ENCODE data around the gene SAMD14. TPM values are rescaled to one million over a fixed set of nuclear protein-coding genes. Genes with fewer than 3 reads are reported as not detected.

The SAMD14 gene
- total and polyA plus RNA-seq, 3 donors from 2014 or later, result 3.2 to 5.2 (median 3.3) TPM

DNA sequence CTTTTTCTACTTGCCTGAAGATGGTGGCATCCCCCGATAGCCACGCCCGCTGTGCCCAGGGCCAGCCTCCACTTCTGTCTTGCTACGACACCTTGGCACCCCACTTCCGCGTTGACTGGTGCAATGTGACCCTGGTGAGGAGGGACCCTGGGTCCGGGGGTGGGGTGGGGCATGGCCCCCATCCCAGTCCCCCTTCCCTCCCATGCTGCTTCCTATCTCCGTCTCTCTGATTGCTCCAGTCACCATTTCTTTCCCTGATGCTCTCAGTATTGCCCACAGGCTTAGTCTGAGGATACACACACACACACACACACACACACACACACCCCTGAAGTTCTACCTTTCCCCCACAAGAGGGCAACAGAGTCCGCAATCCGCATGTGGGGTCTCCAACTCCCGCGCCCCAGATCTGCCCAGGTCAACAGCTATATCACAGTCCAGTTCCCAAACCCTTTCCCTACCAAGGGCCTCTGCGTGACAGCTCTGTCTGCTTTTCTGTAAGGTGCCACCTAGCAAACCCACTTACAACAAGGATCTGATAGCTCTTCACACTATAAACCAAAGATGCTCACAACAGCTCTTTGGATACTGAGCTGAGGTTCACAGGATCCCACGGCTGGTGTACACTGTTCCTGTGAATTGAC, 39.3 kb upstream of the SAMD14 start:
- Histone ChIP-seq H3K36me3 (ENCODE audit: low read depth, missing control alignments) (no peaks in the 10 kb centered on the region), H3K9me3 (no peaks in the 10 kb centered on the region), H3K27ac (no peak overlapping the region), H3K4me3 (no peak overlapping the region), H3K27me3 (no peaks in the 10 kb centered on the region), H3K4me1 (peaks cover 17% of the 10 kb centered on the region)
- WGBS, 2 donors, result 48 to 61% methylated on average over 14 of the region's 14 CpGs
- TF ChIP-seq, protein P1, sequence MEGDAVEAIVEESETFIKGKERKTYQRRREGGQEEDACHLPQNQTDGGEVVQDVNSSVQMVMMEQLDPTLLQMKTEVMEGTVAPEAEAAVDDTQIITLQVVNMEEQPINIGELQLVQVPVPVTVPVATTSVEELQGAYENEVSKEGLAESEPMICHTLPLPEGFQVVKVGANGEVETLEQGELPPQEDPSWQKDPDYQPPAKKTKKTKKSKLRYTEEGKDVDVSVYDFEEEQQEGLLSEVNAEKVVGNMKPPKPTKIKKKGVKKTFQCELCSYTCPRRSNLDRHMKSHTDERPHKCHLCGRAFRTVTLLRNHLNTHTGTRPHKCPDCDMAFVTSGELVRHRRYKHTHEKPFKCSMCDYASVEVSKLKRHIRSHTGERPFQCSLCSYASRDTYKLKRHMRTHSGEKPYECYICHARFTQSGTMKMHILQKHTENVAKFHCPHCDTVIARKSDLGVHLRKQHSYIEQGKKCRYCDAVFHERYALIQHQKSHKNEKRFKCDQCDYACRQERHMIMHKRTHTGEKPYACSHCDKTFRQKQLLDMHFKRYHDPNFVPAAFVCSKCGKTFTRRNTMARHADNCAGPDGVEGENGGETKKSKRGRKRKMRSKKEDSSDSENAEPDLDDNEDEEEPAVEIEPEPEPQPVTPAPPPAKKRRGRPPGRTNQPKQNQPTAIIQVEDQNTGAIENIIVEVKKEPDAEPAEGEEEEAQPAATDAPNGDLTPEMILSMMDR (IDR thresholded peaks at IDR 0.05), result peak; percentile 75 to 83 (median 76)
- TF ChIP-seq POLR2A (IDR thresholded peaks at IDR 0.05), result no peak
- intact Hi-C loops (cut with DNase I; ENCODE audit: low total_unique reads), result no loop called here
- peak; percentile 54 for DNase-seq

DNA sequence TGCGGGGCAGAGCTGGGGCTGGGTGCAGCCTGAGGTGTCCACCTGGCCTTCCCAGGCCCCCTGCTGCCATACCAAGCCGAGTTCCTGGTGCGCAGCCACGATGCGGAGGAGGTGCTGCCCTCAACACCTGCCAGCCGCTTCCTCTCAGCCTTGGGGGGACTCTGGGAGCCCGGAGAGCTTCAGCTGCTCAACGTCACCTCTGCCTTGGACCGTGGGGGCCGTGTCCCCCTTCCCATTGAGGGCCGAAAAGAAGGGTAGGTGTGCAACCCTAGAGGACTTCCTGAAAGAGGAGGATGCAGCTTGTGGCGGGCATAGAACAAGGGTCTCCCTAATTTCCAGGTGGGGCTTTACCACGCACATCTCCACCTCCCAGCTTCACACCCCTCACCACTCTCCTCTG, 38.4 kb upstream of the SAMD14 start:
- no peaks in the 10 kb centered on the region for H3K9me3 ChIP-seq

DNA sequence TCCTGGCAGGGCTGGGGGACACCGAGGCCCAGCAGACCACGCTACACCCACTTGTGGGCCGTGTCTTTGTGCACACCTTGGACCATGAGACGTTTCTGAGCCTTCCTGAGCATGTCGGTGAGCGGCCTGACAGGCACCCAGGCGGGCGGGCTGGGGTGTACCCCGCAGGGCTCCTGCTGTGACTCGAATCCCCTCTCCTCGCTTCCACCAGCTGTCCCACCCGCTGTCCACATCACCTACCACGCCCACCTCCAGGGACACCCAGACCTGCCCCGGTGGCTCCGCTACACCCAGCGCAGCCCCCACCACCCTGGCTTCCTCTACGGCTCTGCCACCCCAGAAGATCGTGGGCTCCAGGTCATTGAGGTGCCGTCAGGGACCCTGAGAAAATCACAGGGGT, 37.4 kb upstream of the SAMD14 start:
- no peak overlapping the region for H3K4me3 ChIP-seq
- TF ChIP-seq POLR2A (IDR thresholded peaks at IDR 0.05), result no peak
- TF ChIP-seq, protein P1 (IDR thresholded peaks at IDR 0.05), result no peak
- peaks cover 5% of the 10 kb centered on the region for H3K4me1 ChIP-seq
- H3K27me3 ChIP-seq, result no peaks in the 10 kb centered on the region
- 70 to 88% methylated on average over 3 to 19 of the region's 19 CpGs for WGBS, 2 donors
- intact Hi-C loops (cut with DNase I; ENCODE audit: low total_unique reads), result no loop called here
- no peak overlapping the region for H3K27ac ChIP-seq
- no peaks in the 10 kb centered on the region for H3K36me3 ChIP-seq (ENCODE audit: low read depth, missing control alignments)
- H3K9me3 ChIP-seq, result no peaks in the 10 kb centered on the region
- DNase-seq, result no peak

More for the DNA sequence above, 38.4 kb upstream of the SAMD14 start:
- DNase-seq, result no peak
- WGBS, 2 donors, result 78 to 80% methylated on average over 2 to 13 of the region's 13 CpGs
- Histone ChIP-seq H3K36me3 (ENCODE audit: low read depth, missing control alignments) (no peaks in the 10 kb centered on the region), H3K4me3 (no peak overlapping the region), H3K27me3 (no peaks in the 10 kb centered on the region), H3K4me1 (peaks cover 12% of the 10 kb centered on the region), H3K27ac (no peak overlapping the region)
- TF ChIP-seq POLR2A (IDR thresholded peaks at IDR 0.05), result no peak
- TF ChIP-seq, protein P1 (IDR thresholded peaks at IDR 0.05), result no peak
- intact Hi-C loops (cut with DNase I; ENCODE audit: low total_unique reads), result no loop called here

DNA sequence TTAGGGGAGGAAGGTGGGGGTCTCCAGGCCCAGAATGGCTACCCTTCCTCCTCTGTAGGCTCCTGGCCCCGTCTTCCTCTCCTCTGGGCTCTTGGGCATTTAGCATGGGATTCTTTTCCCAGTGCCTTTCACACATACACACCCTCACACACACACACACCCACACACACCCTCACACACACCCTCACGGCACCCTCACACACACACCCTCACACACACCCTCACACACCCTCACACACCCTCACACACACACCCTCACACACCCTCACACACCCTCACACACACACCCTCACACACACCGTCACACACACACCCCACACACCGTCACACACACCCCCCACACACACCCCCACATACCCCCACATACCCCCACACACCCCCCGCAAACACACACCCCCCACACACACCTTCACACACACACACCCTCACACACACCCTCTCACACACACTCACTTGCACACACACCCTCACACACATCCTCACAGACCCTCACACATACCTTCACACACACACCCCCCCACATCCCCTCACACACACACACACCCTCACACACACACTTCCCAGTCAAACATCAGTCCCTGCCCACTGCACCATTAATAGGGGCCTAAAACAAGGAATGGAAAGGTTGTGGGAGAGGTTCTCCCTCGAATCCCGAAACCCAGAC, 36.7 kb upstream of the SAMD14 start:
- no peak for DNase-seq
- 76 to 84% methylated on average over 6 to 7 of the region's 7 CpGs for WGBS, 2 donors
- no peak overlapping the region for H3K4me3 ChIP-seq
- no peak overlapping the region for H3K27ac ChIP-seq
- TF ChIP-seq, protein P1 (IDR thresholded peaks at IDR 0.05), result no peak
- TF ChIP-seq POLR2A (IDR thresholded peaks at IDR 0.05), result no peak
- H3K4me1 ChIP-seq, result peaks cover 5% of the 10 kb centered on the region
- H3K9me3 ChIP-seq, result no peaks in the 10 kb centered on the region
- intact Hi-C loops (cut with DNase I; ENCODE audit: low total_unique reads), result no loop called here
- no peaks in the 10 kb centered on the region for H3K36me3 ChIP-seq (ENCODE audit: low read depth, missing control alignments)
- no peaks in the 10 kb centered on the region for H3K27me3 ChIP-seq
